ENCODE data around the gene PARD6A. TPM values are rescaled to one million over a fixed set of nuclear protein-coding genes. Genes with fewer than 3 reads are reported as not detected.

Gene PARD6A
- total and polyA plus RNA-seq, 2 of the 13 experiments (the other 11 are each of a cell fraction or from before 2014, with no cell fraction given), result 3.5 to 4.3 TPM

DNA sequence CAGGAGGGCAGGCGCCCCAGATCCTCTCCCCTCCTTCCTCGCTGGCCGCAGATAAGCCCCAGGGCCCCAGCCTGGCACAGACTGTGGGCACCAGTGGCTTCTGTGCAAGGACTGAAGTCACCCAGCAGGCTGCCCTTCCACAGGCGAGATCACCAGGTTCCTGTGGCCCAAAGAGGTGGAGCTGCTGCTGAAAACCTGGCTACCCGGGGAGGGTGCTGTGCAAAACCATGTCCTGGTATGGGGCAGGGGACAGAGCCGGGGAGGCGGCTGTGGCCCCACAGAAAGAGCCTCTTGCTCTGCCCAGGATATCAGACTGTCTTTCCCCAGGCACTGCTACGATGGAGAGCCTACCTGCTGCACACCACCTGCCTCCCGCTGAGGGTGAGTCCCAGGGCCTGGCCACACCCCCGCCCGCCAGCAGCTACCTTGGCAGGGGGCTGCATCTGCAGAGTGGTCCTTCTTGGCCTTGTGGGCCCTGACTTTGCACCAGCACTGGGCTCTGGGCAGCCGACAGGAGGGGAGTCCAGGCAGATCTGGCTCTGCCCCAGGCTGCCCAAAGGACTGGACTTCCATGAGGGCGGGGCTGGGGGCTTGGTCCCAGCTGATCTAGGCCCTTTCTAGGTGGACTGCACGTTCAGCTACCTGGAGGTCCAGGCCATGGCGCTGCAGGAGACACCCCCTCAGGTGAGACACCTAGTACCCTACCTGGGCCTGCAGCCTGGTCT, 15.2 kb upstream of the PARD6A start (continued):
- TF ChIP-seq, protein P1, sequence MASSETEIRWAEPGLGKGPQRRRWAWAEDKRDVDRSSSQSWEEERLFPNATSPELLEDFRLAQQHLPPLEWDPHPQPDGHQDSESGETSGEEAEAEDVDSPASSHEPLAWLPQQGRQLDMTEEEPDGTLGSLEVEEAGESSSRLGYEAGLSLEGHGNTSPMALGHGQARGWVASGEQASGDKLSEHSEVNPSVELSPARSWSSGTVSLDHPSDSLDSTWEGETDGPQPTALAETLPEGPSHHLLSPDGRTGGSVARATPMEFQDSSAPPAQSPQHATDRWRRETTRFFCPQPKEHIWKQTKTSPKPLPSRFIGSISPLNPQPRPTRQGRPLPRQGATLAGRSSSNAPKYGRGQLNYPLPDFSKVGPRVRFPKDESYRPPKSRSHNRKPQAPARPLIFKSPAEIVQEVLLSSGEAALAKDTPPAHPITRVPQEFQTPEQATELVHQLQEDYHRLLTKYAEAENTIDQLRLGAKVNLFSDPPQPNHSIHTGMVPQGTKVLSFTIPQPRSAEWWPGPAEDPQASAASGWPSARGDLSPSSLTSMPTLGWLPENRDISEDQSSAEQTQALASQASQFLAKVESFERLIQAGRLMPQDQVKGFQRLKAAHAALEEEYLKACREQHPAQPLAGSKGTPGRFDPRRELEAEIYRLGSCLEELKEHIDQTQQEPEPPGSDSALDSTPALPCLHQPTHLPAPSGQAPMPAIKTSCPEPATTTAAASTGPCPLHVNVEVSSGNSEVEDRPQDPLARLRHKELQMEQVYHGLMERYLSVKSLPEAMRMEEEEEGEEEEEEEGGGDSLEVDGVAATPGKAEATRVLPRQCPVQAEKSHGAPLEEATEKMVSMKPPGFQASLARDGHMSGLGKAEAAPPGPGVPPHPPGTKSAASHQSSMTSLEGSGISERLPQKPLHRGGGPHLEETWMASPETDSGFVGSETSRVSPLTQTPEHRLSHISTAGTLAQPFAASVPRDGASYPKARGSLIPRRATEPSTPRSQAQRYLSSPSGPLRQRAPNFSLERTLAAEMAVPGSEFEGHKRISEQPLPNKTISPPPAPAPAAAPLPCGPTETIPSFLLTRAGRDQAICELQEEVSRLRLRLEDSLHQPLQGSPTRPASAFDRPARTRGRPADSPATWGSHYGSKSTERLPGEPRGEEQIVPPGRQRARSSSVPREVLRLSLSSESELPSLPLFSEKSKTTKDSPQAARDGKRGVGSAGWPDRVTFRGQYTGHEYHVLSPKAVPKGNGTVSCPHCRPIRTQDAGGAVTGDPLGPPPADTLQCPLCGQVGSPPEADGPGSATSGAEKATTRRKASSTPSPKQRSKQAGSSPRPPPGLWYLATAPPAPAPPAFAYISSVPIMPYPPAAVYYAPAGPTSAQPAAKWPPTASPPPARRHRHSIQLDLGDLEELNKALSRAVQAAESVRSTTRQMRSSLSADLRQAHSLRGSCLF (CRISPR knock-in tag; IDR thresholded peaks at IDR 0.05; ENCODE audit: borderline replicate concordance), result no peak
- 0 out of 2 replicates have a peak, but pooled peaks have one; percentile 17 for TF ChIP-seq ZNF343 (CRISPR knock-in tag; IDR thresholded peaks at IDR 0.05)
- TF ChIP-seq HNRNPL (IDR thresholded peaks at IDR 0.05; ENCODE audit: low read depth, low read length), result peak; percentile 80; the same call in 1 of the 2 replicates
- no peak for TF ChIP-seq ZNF101 (CRISPR knock-in tag; IDR thresholded peaks at IDR 0.05; ENCODE audit: borderline replicate concordance, low read depth)
- TF ChIP-seq ZNF562 (CRISPR knock-in tag; IDR thresholded peaks at IDR 0.05; ENCODE audit: borderline replicate concordance), result no peak

DNA sequence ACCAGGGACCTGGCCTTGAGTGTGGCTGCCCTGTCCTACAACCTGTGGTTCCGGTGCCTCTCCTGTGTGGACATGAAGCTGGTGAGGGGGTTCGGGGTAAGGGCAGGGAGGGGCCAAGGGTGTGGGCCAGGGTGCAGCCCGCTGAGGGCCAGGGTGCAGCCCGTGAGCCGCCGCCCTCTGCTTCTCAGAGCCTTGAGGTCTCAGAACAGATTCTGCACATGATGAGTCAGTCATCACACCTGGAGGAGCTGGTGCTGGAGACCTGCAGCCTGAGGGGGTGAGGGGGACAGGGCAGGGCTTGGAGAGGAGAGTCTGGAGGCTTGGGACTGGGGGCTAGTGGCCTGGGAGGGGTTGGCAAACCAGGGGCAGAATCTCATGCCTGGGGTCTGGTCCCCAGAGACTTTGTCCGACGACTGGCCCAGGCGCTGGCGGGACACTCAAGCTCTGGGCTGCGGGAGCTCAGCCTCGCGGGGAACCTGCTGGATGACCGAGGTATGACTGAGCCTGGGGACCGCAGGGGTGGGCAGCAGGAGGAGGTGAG, 13.6 kb upstream of the PARD6A start:
- no peak overlapping the region for H3K4me2 ChIP-seq (ENCODE audit: low read depth, low read length)
- no peak overlapping the region for H2AFZ ChIP-seq (ENCODE audit: low read length)
- BruUV-seq (replicated peaks), result no TSS peak
- H3K4me3 ChIP-seq (replicated peaks in 1 of 3; ENCODE audit: insufficient read depth in 1 of 3, low read depth in 2 of 3, low read length in 3 of 3), result no peak overlapping the region
- peaks cover 32% of the 10 kb centered on the region for H3K4me1 ChIP-seq (ENCODE audit: insufficient read depth, low read length)
- H3K36me3 ChIP-seq (replicated peaks in 1 of 2; ENCODE audit: control insufficient read depth in 1 of 2, insufficient read depth in 2 of 2, low read length in 2 of 2), result no peaks in the 10 kb centered on the region
- DNase-seq (ENCODE audit: low spot score) (no peak), FAIRE-seq (no peak), ATAC-seq (no peak)
- H3K9me3 ChIP-seq (ENCODE audit: low read length), result no peaks in the 10 kb centered on the region
- peaks cover 18 to 70% of the 10 kb centered on the region in 2 experiments for H3K27me3 ChIP-seq (ENCODE audit: control insufficient read depth in 1 of 2, insufficient read depth in 2 of 2, low read length in 2 of 2)
- intact Hi-C loops (cut with micrococcal nuclease; ENCODE audit: unreplicated experiment) (no loop called here), in situ Hi-C loops (cut with HindIII; ENCODE audit: extremely low pct_ligation_motif_present, low pct_unique_long_range_greater_than_20kb) (loop anchor here (5.0 kb wide), 1 partner anchor 100 kb away; no protein-coding TSS in a partner anchor)
- no peak overlapping the region for H3K27ac ChIP-seq (ENCODE audit: extremely low read length, insufficient read depth, low read length)
- TF ChIP-seq ZNF552 (CRISPR knock-in tag; IDR thresholded peaks at IDR 0.05; ENCODE audit: borderline replicate concordance) (no peak), PCBP1 (IDR thresholded peaks at IDR 0.05; ENCODE audit: borderline replicate concordance, low read depth, low read length) (0 out of 2 replicates have a peak, but pooled peaks have one; percentile 17), RBM22 (optimal IDR thresholded peaks at IDR 0.05; ENCODE audit: low read length) (no peak), ARID2 (CRISPR knock-in tag; IDR thresholded peaks at IDR 0.05; ENCODE audit: borderline replicate concordance) (no peak), LCORL (IDR thresholded peaks at IDR 0.05) (no peak), LCORL (CRISPR knock-in tag; IDR thresholded peaks at IDR 0.05) (no peak), MAZ (IDR thresholded peaks at IDR 0.05; ENCODE audit: borderline replicate concordance, low read depth, low read length) (no peak), MAZ (CRISPR knock-in tag; IDR thresholded peaks at IDR 0.05; ENCODE audit: low read depth) (no peak), SKI (IDR thresholded peaks at IDR 0.05; ENCODE audit: partially characterized antibody) (no peak)
- TF ChIP-seq, protein P2, sequence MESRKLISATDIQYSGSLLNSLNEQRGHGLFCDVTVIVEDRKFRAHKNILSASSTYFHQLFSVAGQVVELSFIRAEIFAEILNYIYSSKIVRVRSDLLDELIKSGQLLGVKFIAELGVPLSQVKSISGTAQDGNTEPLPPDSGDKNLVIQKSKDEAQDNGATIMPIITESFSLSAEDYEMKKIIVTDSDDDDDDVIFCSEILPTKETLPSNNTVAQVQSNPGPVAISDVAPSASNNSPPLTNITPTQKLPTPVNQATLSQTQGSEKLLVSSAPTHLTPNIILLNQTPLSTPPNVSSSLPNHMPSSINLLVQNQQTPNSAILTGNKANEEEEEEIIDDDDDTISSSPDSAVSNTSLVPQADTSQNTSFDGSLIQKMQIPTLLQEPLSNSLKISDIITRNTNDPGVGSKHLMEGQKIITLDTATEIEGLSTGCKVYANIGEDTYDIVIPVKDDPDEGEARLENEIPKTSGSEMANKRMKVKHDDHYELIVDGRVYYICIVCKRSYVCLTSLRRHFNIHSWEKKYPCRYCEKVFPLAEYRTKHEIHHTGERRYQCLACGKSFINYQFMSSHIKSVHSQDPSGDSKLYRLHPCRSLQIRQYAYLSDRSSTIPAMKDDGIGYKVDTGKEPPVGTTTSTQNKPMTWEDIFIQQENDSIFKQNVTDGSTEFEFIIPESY (CRISPR knock-in tag; IDR thresholded peaks at IDR 0.05), result peak; percentile 74; the same call in 1 of the 2 replicates
- peaks cover 8% of the 10 kb centered on the region; the same call in 1 of the 2 replicates for H4K20me1 ChIP-seq (ENCODE audit: insufficient read depth, low read length)
- POLR2A ChIA-PET, result no interaction called here
- WGBS (ENCODE audit: low lambda C conversion rate), result 45% methylated on average over 11 of the region's 15 CpGs
- no peaks in the 10 kb centered on the region for H3K79me2 ChIP-seq (ENCODE audit: insufficient read depth, low read length)
- no peak overlapping the region for H3K9ac ChIP-seq (ENCODE audit: insufficient read depth, low read depth, low read length)
- CTCF ChIA-PET (ENCODE audit: low intra/inter-chr PET ratio, low total read pairs), result no interaction called here

All from HepG2 (cell line).